ENCODE results near the gene ZNF469.

DNA sequence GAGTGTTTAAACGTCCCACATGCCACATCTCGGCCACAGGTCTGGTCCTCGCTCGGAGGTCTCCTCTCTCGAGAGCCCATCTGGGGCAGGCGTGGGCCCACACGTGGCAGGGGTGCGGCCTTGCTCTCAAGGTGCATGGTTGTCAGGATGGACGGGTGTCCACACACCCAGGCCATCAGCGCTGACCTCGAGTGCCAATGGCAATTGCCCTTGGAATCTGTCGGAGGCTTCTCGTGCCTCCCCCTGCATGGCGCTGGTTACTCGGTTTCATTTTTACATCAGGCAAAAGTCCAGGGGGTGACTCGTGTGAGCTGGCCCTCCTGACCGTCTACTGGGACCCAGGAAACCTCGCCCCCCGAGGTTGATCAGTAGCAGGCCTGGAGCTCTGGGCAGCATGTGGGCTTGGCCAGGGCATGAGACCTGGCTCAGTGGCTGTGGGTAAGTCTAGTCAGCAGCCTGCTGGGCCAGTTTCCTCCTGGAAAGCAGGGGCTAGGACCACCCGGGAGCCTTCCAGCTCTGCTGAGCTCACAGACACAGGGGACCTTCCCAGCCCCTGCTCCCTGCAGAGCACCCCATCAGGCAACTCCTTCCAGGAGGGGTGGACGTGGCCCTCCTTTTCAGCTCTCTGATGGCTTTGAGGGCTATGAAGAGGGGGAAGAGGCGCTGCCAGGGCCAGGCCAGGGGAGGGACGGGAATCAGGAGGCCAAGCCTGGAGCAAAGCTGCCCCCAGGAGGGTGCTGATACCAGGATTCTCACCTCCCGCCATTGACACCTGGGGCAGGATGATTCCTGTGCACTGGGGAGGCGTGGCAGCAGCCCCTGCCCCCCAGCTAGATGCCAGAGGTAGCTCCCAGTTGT is 3.7 kb upstream of the ZNF469 start:
- TF ChIP-seq, protein P1, sequence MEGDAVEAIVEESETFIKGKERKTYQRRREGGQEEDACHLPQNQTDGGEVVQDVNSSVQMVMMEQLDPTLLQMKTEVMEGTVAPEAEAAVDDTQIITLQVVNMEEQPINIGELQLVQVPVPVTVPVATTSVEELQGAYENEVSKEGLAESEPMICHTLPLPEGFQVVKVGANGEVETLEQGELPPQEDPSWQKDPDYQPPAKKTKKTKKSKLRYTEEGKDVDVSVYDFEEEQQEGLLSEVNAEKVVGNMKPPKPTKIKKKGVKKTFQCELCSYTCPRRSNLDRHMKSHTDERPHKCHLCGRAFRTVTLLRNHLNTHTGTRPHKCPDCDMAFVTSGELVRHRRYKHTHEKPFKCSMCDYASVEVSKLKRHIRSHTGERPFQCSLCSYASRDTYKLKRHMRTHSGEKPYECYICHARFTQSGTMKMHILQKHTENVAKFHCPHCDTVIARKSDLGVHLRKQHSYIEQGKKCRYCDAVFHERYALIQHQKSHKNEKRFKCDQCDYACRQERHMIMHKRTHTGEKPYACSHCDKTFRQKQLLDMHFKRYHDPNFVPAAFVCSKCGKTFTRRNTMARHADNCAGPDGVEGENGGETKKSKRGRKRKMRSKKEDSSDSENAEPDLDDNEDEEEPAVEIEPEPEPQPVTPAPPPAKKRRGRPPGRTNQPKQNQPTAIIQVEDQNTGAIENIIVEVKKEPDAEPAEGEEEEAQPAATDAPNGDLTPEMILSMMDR (conservative IDR thresholded peaks at IDR 0.05): no peak
- TF ChIP-seq ZFX (IDR thresholded peaks at IDR 0.05): no peak

Measured in C4-2B (cell line).